ENCODE measurements around the gene MIER2. TPM values are rescaled to one million over a fixed set of nuclear protein-coding genes. Genes with fewer than 3 reads are reported as not detected.
"Not testable (repeated sequence)": the region's sequence is repeated elsewhere in the genome, so short reads cannot be mapped to it uniquely, and the experiment has no call there.

The MIER2 gene
- polyA plus RNA-seq, 1 donor from 2014 or later: 16.0 TPM

DNA sequence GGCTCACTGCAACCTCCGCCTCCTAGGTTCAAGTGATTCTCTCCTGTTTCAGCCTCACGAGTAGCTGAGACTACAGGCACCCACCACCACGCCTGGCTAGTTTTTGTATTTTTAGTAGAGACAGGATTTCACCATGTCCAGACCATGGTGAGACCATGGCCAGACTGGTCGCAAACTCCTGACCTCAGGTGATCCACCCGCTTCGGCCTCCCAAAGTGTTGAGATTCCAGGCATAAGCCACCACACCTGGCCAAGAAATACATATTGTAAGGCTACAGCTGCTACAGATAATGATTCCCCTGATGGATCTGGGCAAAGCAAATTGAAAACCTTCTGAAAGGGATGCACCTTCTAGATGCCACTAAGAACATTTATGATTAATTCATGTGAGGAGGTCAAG, 71.2 kb downstream of the MIER2 start:
- no peak overlapping the region for H3K4me3 ChIP-seq (ENCODE audit: low read length)
- no peaks in the 10 kb centered on the region for H4K20me1 ChIP-seq (ENCODE audit: insufficient read depth)
- H3K4me2 ChIP-seq (ENCODE audit: low read length): no peak overlapping the region
- no peak overlapping the region for H3K27ac ChIP-seq (ENCODE audit: low read length)
- TF ChIP-seq MXI1 (conservative IDR thresholded peaks at IDR 0.05; ENCODE audit: poor library complexity, severe bottlenecking): no peak
- no peak for TF ChIP-seq REST (IDR thresholded peaks at IDR 0.05; ENCODE audit: borderline replicate concordance)
- no peak for TF ChIP-seq SMC3 (conservative IDR thresholded peaks at IDR 0.05; ENCODE audit: poor library complexity)
- TF ChIP-seq EZH2 (IDR thresholded peaks at IDR 0.05; ENCODE audit: borderline replicate concordance, insufficient read depth, low read length, poor library complexity, severe bottlenecking): no peak
- no peak for TF ChIP-seq CTCF (IDR thresholded peaks at IDR 0.05; ENCODE audit: poor library complexity, severe bottlenecking)
- TF ChIP-seq EP300 (conservative IDR thresholded peaks at IDR 0.05; ENCODE audit: poor library complexity, severe bottlenecking): no peak
- TF ChIP-seq TAF1 (IDR thresholded peaks at IDR 0.05; ENCODE audit: low read depth): no peak
- no peak for TF ChIP-seq POLR2AphosphoS5 (IDR thresholded peaks at IDR 0.05)
- no peak for TF ChIP-seq RAD21 (conservative IDR thresholded peaks at IDR 0.05)
- no peaks in the 10 kb centered on the region for H3F3A ChIP-seq (ENCODE audit: insufficient read depth, low read length, poor library complexity, severe bottlenecking)
- no peaks in the 10 kb centered on the region for H3K36me3 ChIP-seq (ENCODE audit: insufficient read depth, low read length)
- no peak overlapping the region for H2AFZ ChIP-seq (ENCODE audit: low read depth, low read length)
- no peaks in the 10 kb centered on the region for H3K9me3 ChIP-seq (ENCODE audit: low read length)
- H3K9ac ChIP-seq (ENCODE audit: low read length): no peak overlapping the region
- no peaks in the 10 kb centered on the region for H3K9me2 ChIP-seq (ENCODE audit: insufficient read depth, low read length)
- peaks cover 9% of the 10 kb centered on the region for H3K27me3 ChIP-seq (ENCODE audit: insufficient read depth, low read depth, low read length)
- H3K79me2 ChIP-seq (replicated peaks; ENCODE audit: insufficient read depth, low read length): no peaks in the 10 kb centered on the region

DNA sequence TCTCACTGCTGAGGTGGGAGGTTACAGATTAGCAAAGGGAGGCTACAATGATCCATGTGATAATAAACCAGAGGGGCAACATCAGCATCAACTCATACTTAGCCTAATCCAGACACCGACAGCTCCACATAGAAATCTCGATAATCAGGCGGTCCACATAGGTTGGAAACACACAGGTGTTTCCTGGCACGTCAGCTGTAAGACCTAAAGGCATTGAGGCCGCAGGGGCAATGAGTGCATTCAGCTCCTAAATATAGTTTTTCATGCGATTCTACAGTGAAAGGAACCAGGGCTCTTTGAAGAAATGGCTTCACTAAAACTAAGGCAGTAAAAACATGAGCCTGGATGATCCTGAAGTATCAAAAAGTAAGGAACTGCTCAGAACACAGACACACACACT, 72.7 kb downstream of the MIER2 start:
- no peaks in the 10 kb centered on the region for H3K9me3 ChIP-seq (ENCODE audit: low read length)
- H3K9ac ChIP-seq (ENCODE audit: low read length): no peak overlapping the region
- no peaks in the 10 kb centered on the region for H3F3A ChIP-seq (ENCODE audit: insufficient read depth, low read length, poor library complexity, severe bottlenecking)
- TF ChIP-seq POLR2AphosphoS5 (IDR thresholded peaks at IDR 0.05) (no peak), RAD21 (conservative IDR thresholded peaks at IDR 0.05) (no peak), EP300 (conservative IDR thresholded peaks at IDR 0.05; ENCODE audit: poor library complexity, severe bottlenecking) (no peak), CTCF (IDR thresholded peaks at IDR 0.05; ENCODE audit: poor library complexity, severe bottlenecking) (no peak), REST (IDR thresholded peaks at IDR 0.05; ENCODE audit: borderline replicate concordance) (no peak), EZH2 (IDR thresholded peaks at IDR 0.05; ENCODE audit: borderline replicate concordance, insufficient read depth, low read length, poor library complexity, severe bottlenecking) (no peak), TAF1 (IDR thresholded peaks at IDR 0.05; ENCODE audit: low read depth) (no peak), SMC3 (conservative IDR thresholded peaks at IDR 0.05; ENCODE audit: poor library complexity) (no peak), MXI1 (conservative IDR thresholded peaks at IDR 0.05; ENCODE audit: poor library complexity, severe bottlenecking) (no peak)
- H4K20me1 ChIP-seq (ENCODE audit: insufficient read depth): no peaks in the 10 kb centered on the region
- H3K4me2 ChIP-seq (ENCODE audit: low read length): no peak overlapping the region
- H3K27me3 ChIP-seq (ENCODE audit: insufficient read depth, low read depth, low read length): peaks cover 8% of the 10 kb centered on the region
- H3K9me2 ChIP-seq (ENCODE audit: insufficient read depth, low read length): no peaks in the 10 kb centered on the region
- no peak overlapping the region for H3K27ac ChIP-seq (ENCODE audit: low read length)
- no peak overlapping the region for H2AFZ ChIP-seq (ENCODE audit: low read depth, low read length)
- no peaks in the 10 kb centered on the region for H3K36me3 ChIP-seq (ENCODE audit: insufficient read depth, low read length)
- H3K79me2 ChIP-seq (replicated peaks; ENCODE audit: insufficient read depth, low read length): no peaks in the 10 kb centered on the region
- no peak overlapping the region for H3K4me3 ChIP-seq (ENCODE audit: low read length)

DNA sequence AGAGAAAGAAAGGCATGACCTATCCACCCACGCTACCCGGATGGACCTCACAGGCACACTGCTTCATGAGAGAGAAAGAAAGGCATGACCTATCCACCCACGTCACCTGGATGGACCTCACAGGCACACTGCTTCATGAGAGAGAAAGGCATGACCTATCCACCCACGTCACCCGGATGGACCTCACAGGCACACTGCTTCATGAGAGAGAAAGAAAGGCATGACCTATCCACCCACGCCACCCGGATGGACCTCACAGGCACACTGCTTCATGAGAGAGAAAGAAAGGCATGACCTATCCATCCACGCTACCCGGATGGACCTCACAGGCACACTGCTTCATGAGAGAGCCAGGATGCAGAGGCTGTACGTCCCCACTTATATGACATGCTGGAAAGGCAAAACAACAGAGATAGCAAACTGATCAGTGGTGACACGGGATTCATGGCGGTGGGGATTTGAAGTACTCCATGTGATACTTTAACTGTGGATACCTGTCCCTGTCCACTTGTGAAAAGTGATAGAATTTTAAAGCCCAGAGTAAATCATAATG, 73.8 kb downstream of the MIER2 start:
- not testable (repeated sequence) for H3K79me2 ChIP-seq (replicated peaks; ENCODE audit: insufficient read depth, low read length); H3K9me3 ChIP-seq (ENCODE audit: low read length); H3K36me3 ChIP-seq (ENCODE audit: insufficient read depth, low read length); H4K20me1 ChIP-seq (ENCODE audit: insufficient read depth); H3F3A ChIP-seq (ENCODE audit: insufficient read depth, low read length, poor library complexity, severe bottlenecking); H3K27ac ChIP-seq (ENCODE audit: low read length); H3K4me2 ChIP-seq (ENCODE audit: low read length); H2AFZ ChIP-seq (ENCODE audit: low read depth, low read length); H3K9me2 ChIP-seq (ENCODE audit: insufficient read depth, low read length); H3K9ac ChIP-seq (ENCODE audit: low read length); H3K4me3 ChIP-seq (ENCODE audit: low read length)
- H3K27me3 ChIP-seq (ENCODE audit: insufficient read depth, low read depth, low read length): peaks cover 18% of the 10 kb centered on the region

Data from neural cell (in vitro differentiated cells).